ENCODE measurements around the gene NPPB.

Gene NPPB

GRCh38 chr1:11831945-11832725 lies 26.6 kb downstream of the NPPB start:
- no peak for DNase-seq

- DNase-seq, result no peak
These were observed 30.2 kb downstream of the NPPB start for GRCh38 chr1:11828511-11828910.

GRCh38 chr1:11826946-11827345 lies 31.8 kb downstream of the NPPB start:
- DNase-seq, result no peak

- no peak for DNase-seq
These were observed 33.6 kb downstream of the NPPB start for GRCh38 chr1:11825131-11825530.

- no peak for DNase-seq
These were observed 35.2 kb downstream of the NPPB start for GRCh38 chr1:11823366-11824137.

GRCh38 chr1:11822091-11822490 lies 36.7 kb downstream of the NPPB start:
- DNase-seq, result no peak

GRCh38 chr1:11817192-11817591 lies 41.6 kb downstream of the NPPB start:
- DNase-seq, result no peak

- DNase-seq, result no peak
These were observed 45.7 kb downstream of the NPPB start for GRCh38 chr1:11813021-11813420.
